Measurements from ENCODE around the gene RFNG.

RFNG gene

GRCh38 chr17:82012640-82013295 lies 38.8 kb downstream of the RFNG start:
- peak; percentile 33 for DNase-seq

- DNase-seq = no peak
Observed at GRCh38 chr17:82012261-82012639, 39.4 kb downstream of the RFNG start.

DNA sequence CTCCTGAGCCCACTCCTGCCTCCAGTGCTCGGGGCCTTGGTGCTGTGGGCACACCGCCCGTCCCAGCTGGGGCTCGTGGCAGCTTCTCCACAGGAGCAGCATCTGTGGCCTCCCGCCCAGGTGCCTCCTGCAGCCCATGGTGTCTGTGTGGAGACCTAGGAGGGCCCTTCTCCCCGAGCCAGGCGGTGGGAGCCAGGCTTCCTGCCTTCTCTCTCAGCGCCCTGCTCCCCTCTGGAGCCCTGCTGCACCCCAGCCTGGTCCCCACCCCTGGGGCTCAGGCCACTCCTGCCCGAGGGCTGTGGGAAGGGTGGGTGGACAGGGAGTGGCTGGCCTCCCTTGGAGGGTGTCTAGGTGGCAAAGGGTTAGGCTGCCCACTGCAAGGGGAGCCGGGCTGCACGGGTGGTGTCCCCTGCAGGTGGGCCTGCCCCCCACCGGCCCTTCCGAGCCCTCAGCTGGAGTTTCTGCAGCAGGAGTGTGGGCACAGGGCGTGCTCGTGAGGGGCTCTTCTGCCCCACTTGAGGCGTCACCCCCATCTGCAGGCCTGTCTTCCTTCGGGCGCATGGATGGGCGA lies 39.9 kb downstream of the RFNG start:
- DNase-seq = no peak

DNA sequence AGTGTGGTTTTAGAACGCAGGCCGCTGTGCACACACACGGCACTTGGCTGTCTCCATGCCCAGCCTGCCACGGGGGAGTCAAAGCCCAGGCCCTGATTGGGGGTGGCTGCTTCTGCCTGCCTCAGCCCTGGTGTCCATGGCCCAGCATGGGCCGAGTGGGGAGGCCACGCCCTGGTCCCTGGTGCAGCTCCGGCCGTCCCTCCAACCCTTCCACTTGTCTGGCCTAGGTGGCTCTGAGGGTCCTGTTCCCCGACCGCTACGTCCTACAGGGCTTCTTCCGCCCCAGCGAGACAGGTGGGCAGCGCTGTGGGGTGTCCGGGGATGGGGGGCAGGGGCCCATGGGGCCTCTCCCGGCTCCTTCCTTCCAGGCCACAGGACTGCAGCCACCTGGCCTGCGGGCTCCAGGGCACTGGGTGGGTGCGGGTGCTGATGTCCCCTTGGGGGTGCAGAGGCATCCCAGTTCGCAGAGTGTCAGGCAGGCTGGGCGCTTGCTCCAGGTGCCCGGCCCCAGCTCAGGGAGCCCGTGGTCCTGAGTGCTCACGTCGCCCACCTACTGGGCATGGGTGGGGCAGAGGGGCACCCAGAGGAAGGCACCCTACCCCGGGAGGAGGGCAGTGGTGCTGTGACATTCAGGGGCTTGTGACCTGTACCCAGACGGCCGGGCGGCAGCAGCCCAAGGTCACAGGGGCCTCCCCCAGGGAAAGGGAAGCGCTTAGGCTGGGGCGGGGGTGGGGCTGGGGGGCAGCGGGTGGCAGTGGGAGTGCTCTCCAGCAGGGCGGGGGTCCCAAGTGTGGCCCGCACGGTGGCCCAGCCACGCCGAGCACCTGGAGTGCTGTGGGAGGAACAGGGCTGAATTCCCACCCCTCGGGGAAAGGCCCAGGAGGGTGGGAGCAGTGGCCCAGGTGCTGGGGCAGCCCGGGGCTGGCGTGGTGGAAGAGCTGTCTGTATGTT lies 40.8 kb downstream of the RFNG start:
- DNase-seq = no peak

- no peak for DNase-seq
Observed at GRCh38 chr17:82009413-82009812, 42.2 kb downstream of the RFNG start.

DNA sequence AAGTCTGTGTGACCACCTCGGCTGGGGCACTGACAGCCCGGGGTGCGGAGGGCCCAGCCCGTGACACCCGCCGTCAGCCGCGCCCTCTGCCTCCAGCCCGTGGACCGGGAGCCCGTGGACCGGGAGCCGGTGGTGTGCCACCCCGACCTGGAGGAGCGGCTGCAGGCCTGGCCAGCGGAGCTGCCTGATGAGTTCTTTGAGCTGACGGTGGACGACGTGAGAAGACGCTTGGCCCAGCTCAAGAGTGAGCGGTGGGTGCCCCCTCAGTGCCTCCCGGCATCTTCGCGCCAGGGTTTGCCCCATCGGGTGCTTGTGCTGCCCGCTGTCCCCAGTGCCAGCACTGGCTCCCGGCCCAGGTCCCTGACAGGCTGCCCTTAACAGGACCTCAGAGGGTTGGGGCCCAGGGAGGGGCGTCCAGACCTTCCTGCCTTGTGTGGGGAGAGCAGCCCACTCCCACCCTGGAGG lies 42.6 kb downstream of the RFNG start:
- DNase-seq = no peak

DNA sequence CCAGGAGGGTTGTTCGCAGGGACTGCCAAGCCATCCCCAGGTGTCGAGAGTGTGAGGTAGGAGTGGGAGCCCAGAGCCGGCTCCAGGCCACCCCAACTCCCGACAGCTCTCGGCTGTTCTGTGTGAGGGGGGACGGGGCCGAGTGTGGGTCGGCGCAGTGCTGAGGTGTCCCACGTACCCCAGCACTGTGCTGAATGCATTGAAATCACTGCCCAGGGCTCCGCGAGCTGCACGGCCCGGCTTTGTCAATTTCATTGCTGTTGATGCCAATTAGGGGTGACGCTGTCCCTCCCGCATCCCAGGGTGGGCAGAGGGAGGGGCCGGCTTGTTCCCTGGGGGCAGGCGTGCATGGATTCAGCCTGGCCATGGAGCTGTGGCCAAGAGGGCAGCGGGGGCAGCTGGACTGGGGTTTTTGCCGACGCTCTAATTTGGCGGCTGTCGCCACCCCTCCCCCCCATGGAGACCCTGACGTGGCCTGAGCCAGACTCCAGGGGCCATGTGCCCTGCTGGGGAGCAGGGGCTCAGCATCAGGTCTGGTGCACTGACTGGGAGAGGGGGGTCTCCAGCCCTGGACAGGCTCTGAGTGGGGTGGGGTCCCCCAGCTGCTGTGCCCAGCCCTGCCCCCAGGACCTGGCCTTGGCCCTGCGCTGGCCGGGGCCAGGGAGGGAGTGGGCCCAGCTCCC lies 43.2 kb downstream of the RFNG start:
- no peak for DNase-seq

DNA sequence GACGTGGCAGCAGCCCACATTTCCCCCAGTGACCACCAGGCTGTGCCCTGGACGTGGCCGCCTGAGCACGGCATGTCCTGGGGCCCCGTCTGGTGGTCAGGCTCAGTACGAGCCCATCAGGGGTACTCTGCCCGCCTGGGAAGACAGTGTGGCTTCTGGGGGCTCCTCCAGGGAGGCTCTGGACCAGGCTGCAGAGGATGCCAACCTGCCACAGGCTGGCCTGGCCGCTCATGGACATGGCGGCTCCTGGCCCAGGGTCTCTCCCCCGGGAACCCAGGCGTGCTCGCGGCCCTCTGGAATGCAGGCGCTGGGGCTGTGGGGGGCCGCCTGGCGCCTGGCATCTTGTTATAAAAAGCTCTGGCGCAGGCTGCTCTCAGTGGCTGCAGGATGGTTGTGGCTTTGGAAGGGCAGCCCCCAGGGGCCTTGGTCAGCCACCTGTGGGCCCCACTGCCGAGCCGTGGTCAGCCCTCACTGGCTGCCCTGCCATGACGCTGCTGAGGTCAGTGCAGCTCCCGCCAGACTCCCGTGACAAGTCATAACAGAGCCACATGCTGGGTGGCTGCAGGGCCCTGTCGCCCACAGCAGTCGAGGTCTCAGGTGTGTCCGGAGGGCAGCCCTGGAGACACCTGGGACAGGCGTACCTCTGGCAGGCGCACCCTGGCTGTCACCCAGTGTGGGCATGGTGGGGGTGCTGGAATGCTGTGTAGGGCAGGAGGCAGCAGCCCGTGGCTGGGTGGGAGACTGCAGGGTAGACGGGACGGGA lies 43.9 kb downstream of the RFNG start:
- no peak for DNase-seq

- no peak for DNase-seq
Observed at GRCh38 chr17:82007228-82007494, 44.5 kb downstream of the RFNG start.

- DNase-seq = no peak
Observed at GRCh38 chr17:82006468-82007227, 45.0 kb downstream of the RFNG start.

GRCh38 chr17:82005701-82006348 lies 45.8 kb downstream of the RFNG start:
- DNase-seq = no peak

DNA sequence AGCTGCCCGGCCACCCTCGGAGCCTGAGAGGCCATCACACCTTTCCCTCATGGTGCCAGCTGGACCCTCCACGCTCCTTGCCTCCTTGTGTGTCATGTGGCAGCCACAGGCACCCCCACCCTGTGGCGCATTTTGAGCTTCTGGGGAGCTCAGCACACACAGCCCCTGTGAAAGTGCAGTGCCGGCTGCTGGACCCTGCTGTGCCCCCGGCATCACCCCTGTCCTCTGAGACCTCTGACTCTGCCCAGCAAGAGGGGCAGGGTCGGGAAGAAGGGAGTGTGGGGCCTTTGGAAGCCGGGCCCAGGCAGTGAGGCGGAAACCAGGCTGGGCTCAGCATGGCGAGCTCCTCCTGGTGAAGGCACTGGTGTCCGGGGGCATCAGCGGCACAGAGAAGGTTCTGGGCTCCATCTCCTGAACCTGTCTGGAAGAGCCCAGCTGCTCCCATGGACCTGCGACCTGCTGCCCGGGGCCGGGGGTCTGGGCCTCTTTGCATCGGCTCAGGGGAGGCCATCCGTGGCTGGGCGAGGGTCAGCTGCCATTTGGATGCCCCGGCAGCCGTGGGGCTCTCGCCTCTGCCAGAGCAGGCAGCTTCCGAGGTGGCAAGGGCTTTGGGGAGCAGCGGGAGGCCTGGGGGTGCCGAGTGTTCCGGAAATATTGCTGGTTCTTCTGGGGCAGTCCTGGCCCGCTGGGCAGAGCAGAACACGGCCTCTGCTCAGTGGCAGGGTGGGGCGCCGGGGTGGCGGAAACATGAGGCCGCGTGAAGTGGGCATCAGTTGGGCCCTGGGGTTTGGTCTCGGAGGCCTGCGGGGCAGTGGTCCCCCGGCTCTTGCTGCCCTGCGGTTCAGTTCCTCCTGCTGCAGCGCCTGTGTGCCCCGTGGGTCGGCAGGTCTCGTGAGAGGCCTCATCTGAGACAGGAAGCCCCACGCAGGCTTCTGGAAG lies 46.8 kb downstream of the RFNG start:
- DNase-seq = no peak

DNA sequence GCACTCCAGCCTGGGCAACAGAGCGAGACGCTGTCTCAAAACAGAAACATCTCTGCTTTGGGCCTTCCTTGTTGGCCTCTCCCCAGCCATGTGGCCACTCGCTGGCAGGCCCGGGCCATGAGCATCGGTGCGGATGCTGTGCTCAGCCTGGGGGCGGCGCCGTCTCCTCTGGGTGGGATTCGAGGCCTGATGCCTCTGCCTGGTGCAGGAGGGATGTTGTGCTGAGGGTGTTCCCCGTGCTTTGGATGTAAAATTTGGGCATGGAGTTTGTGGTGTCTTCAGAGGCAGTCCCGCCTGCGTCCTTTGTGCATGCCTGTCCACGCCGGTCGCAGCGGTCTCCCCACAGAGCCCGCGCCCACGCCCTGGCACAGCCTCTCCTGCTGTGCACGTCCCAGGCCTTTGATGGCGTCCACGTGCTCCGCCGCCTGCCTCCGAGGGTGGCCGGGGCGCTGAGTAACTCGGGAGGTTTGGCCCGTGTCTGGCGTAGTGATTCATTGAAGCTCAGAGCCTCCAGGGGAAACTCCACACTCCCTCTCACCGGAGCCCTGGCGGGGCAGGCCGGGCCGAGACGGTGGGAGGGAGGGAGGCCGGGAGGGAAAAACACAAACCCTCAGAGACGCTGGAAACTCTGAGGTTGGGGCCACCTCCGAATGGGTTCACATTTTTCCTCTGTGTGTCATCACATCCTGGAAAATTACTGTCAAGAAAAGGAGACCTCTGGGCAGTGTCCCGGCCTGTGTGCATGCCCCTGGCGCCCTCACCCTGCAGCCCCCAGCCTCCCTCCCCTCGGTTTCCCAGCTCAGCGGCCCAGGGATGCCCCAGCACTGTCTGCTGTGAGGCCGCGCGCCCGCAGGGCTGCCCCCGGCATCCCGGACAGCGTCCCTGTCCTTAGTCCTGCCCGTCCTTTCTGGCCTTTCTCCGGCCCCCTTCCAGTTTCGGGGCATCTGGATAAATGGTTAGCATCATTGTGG lies 47.9 kb downstream of the RFNG start:
- DNase-seq = no peak

GRCh38 chr17:82001571-82002056 lies 50.0 kb downstream of the RFNG start:
- DNase-seq = no peak

GRCh38 chr17:82000803-82001570 lies 50.6 kb downstream of the RFNG start:
- DNase-seq = no peak

GRCh38 chr17:81999976-82000802 lies 51.4 kb downstream of the RFNG start:
- no peak for DNase-seq

GRCh38 chr17:81999587-81999975 lies 52.0 kb downstream of the RFNG start:
- no peak for DNase-seq

Measured in NCI-H2227 treated with DMSO at 0.1 percent for 48 hours (cell line).